GM18505 (cell line): Measurements from ENCODE around the gene SPNS2.

Source experiments
- ATAC-seq: cut with Tn5 transposase; IDR thresholded peaks from one replicate; pipeline ENCODE4 v1.9.1; 2021; ENCODE audit not compliant: unreplicated experiment
- POLR2A ChIP-seq: IDR thresholded peaks from 4 replicates; pipeline ENCODE4 v1.6.1; 2011; ENCODE audit warnings: borderline replicate concordance; ENCODE audit not compliant: insufficient read depth, insufficient read length; ENCODE audit errors: extremely low read depth

The SPNS2 gene

GRCh38 chr17:4542726-4543191, 44.1 kb downstream of the SPNS2 start:
- no peak for TF ChIP-seq POLR2A
- ATAC-seq, result no peak

- no peak for TF ChIP-seq POLR2A
- no peak for ATAC-seq
Measured at GRCh38 chr17:4543557-4544026, 44.9 kb downstream of the SPNS2 start.

- no peak for TF ChIP-seq POLR2A
- no peak for ATAC-seq
Measured at GRCh38 chr17:4544135-4544950, 45.7 kb downstream of the SPNS2 start.

GRCh38 chr17:4544951-4545216, 46.2 kb downstream of the SPNS2 start:
- ATAC-seq, result no peak
- no peak for TF ChIP-seq POLR2A

GRCh38 chr17:4545217-4545951, 46.7 kb downstream of the SPNS2 start:
- TF ChIP-seq POLR2A, result no peak
- ATAC-seq, result no peak

GRCh38 chr17:4547118-4547906, 48.6 kb downstream of the SPNS2 start:
- TF ChIP-seq POLR2A, result no peak
- no peak for ATAC-seq

GRCh38 chr17:4548061-4548461, 49.4 kb downstream of the SPNS2 start:
- no peak for TF ChIP-seq POLR2A
- ATAC-seq, result no peak

GRCh38 chr17:4548721-4549531, 50.2 kb downstream of the SPNS2 start:
- TF ChIP-seq POLR2A, result no peak
- ATAC-seq, result no peak

- TF ChIP-seq POLR2A, result no peak
- no peak for ATAC-seq
Measured at GRCh38 chr17:4549781-4550533, 51.3 kb downstream of the SPNS2 start.

GRCh38 chr17:4550534-4551039, 51.9 kb downstream of the SPNS2 start:
- no peak for ATAC-seq
- no peak for TF ChIP-seq POLR2A

GRCh38 chr17:4551141-4551540, 52.5 kb downstream of the SPNS2 start:
- no peak for ATAC-seq
- no peak for TF ChIP-seq POLR2A
